NCI-H82 treated with DMSO at 0.1 percent for 48 hours (cell line): ENCODE measurements around the gene MAP2K5.

Experiments used
- DNase-seq: peaks from one replicate; lab custom pipeline; 2025; ENCODE audit not compliant: unreplicated experiment; lab: John Stamatoyannopoulos, UW

MAP2K5 gene

DNA sequence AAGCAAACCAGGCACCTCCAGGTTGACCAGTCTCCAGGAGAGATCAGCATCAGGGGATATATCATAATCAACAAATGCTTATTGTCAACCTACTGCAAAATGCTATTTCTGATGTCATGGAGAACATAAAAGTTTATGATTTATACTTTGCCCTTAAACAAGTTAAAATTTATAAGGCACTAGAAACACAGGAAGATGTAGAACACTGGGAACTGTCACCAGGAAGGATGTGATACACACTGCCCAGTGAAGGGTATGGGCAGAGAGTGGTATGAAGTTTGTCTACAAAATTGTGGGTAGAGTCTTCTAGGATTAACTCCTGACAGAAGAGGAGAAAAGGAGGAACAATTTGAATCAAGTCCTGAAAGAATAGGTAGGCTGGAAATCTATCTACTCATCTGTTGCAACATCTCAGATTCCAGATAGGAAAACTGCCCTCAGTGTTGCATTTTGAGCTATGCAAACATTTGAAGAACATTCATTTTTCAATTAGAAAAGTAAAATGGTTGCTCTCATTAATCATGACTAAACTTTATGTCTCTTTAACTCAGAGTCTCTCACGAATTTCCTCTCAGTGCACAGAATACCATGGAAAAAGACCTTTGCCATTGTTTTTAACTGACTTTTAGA, 176.9 kb downstream of the MAP2K5 start:
- DNase-seq, result no peak

GRCh38 chr15:67720556-67721175, 178.2 kb downstream of the MAP2K5 start:
- DNase-seq, result no peak

DNA sequence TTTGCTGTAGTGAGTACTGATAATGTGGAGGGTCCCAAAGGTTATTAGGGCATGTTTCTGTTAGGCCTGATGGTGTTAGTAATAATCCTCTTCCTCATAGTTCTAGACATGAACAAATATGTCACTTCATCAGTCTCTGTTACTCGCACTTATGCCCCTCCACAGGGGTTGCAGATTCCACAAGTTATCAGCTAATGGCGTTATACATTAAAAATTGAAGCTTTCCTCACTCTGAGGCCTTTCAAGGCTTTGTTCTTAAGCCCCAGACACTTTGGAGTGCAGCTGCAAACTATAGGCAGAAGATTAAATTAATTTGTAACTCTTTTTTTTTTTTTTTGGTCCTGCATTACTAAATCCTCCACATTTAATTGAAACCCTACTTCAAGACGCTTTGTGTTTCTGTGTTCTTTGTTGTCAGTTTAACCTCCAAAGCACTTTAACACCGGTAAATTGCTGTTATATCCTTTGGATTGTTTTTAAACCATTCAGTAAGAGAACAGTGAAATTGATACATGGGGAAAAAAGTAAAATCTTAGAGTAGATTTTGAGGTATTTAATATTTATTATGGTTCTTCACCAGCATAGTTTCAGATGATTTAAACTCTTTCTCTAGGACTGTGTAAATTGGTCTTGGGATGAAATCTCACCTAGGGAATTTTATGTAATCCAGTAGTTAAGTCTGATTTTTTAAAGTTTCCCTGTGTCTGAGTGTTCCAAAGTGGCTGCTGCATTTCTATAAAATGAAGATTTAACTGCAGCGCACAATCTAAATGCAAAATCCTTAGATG, 179.7 kb downstream of the MAP2K5 start:
- no peak for DNase-seq

DNA sequence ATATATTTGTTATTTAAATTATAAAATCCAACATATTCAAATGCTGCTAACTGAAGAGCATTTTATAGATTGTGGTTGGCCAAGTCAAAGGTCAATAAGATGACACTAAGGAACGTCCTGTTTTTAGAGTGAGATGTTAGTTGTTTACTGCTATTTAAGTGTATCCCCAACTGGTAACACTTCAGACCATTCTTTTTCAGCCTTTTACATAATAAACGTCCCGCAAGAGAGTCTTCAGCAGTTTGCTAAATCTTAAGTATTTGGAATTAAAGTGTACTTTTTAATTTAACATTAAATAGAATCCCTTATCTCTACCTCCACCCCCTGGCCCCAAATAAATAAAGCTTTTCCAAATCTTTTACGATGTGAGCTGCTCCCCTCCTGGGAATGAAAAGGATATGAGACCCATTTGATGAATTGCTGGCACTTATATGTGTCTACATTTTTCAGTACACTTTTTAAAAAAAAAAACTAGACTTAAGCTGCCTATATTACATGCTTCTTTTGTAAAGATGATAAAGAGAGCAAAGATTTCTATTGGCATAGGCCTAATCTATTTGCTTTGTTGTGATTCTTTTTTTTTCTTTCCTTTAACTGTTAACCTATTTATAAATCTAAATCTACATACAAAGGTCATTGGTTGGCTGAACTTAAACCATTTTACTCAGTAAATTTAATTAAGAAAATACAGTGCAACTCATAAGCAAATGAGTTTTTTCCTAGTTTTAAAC, 181.0 kb downstream of the MAP2K5 start:
- DNase-seq, result no peak

DNA sequence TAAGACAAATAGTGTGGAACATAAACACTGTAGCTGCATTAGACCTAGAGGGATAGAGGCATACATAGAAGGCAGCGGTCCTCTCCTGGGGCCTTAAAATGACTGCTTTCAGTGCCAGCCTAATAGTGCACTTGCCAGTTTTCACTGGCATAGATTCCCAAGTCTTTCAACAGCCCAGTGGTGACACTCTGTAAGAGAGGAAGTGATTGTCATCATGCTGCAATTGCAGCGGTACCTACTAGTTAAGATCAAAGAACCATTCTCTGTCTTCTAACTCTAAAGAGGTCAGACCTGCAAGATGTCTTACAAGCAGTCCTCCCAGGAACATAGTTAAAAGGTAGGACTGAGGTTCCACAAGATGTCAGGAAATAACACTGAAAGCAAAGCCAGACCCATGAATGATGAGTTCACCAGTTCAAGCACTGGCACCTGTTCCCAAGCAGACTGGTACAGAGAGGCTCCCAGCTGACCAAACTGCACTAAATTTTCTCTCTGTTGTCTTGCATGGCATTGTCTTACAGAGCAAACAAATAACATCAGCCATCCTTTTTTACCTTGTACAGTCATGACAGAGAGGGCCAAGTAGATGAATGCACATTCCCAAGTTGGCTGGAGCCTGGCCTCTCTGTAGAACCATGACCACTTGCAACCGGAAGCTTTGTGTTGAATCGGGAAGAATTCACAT, 182.3 kb downstream of the MAP2K5 start:
- no peak for DNase-seq

DNA sequence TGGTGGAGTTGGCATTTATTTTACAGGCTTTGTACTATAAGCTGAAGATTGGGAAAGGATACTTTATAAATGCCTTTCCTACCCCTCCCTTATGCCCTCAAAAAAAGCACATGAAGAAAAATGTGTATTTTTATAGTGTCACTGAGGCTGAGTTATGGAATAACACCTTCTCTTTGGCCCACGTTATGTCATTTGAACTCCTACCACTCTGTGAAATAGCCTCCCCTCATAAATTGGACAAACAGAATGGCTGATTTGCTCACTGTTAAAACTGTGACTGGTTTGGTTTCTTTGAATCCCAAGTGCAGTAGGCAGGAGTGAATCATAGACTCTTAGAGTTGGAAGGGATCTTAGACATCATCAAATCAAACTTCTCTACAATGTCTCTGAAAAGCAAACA, 187.6 kb downstream of the MAP2K5 start:
- DNase-seq, result no peak

- no peak for DNase-seq
Measured at GRCh38 chr15:67731112-67731721, 188.7 kb downstream of the MAP2K5 start.

DNA sequence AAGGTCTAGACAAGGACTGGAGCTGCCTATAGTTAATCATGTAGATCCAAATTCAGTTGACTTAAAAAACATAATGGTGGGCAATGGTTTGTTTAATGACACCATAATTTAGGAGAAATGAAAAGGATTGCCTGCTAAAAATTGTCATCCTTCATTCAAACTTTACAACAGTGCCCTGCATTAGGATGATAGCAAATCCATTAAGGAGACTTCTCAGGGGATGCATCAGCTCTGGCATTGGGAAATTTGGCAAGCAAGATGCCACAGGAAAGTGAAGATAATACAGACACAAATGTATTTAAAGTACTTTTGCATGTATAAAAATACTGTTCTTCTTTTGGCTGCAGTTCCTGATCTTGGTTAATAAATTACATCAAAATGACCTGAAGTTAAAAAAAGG, 189.7 kb downstream of the MAP2K5 start:
- no peak for DNase-seq

GRCh38 chr15:67732671-67733374, 190.3 kb downstream of the MAP2K5 start:
- no peak for DNase-seq

GRCh38 chr15:67735896-67736295, 193.4 kb downstream of the MAP2K5 start:
- no peak for DNase-seq

GRCh38 chr15:67736810-67737209, 194.3 kb downstream of the MAP2K5 start:
- DNase-seq, result no peak

DNA sequence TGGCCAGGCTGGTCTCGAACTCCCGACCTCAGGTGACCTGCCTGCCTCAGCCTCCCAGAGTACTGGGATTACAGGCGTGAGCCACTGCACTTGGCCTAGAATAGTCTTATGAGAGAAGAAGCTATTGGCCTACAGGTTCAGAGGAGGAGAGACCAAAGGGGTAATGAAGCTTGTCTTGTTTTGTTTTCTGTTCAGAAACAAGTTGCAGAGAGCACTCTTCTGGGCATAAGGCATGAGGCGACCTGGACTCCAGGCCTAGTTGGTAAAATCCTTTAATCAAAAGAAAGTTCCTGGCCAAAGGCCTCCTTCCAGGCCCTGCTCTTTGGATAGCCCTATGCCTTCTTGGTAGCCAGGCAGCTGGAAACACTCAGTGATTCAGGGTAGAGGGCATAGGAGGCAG, 195.6 kb downstream of the MAP2K5 start:
- DNase-seq, result no peak

- DNase-seq, result no peak
Measured at GRCh38 chr15:67740405-67740804, 197.9 kb downstream of the MAP2K5 start.

DNA sequence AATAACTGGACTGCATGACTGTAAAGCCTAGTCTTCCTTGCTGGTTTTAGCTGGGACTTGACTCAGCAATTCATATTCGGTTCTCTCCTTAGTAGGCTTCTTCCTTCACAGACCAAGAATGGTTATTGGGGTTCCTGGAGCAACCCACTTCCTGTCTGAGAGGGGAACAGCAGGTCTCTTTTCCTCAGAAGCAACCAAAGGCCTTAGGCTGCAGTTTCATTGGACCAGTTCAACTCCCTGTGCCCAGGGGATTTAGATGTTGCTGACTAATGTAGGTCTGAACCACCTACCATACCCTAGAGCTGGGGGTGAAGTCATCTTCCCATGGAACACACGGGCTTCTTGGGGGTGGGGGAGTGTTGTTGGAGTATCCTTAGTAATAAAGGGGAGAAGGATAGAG, 198.8 kb downstream of the MAP2K5 start:
- no peak for DNase-seq

- no peak for DNase-seq
Measured at GRCh38 chr15:67743558-67743957, 201.1 kb downstream of the MAP2K5 start.

GRCh38 chr15:67744331-67745072, 202.0 kb downstream of the MAP2K5 start:
- no peak for DNase-seq

- DNase-seq, result no peak
Measured at GRCh38 chr15:67745073-67746006, 202.8 kb downstream of the MAP2K5 start.

- no peak for DNase-seq
Measured at GRCh38 chr15:67746022-67746421, 203.5 kb downstream of the MAP2K5 start.
